HEK293T (cell line): ENCODE results near the gene ABCD4.

Experiments used
- CTCF ChIA-PET: fragments of 350-600 bp; formaldehyde crosslinking; extraction: SDS; loops from one replicate; lab custom pipeline; 2021; ENCODE audit warnings: antibody characterized with exemption, inconsistent platforms; lab: Yijun Ruan, JAX
- POLR2A ChIA-PET: fragments of 350-600 bp; formaldehyde crosslinking; extraction: SDS; loops from one replicate; lab custom pipeline; 2020; ENCODE audit warnings: antibody characterized with exemption, inconsistent platforms; lab: Yijun Ruan, JAX
- DNase-seq: peaks from one replicate; pipeline ENCODE4 v3.0.0; 2012; ENCODE audit warnings: mixed read lengths; ENCODE audit errors: extremely low spot score
- ARNT ChIP-seq: fragments of 450-650 bp; IDR thresholded peaks from 2 replicates; pipeline ENCODE4 v1.6.1; 2017; ENCODE audit warnings: mild to moderate bottlenecking
- BHLHE40 ChIP-seq: fragments of 450-650 bp; IDR thresholded peaks from 2 replicates; pipeline ENCODE4 v1.6.1; 2016; ENCODE audit warnings: mild to moderate bottlenecking, moderate library complexity, borderline replicate concordance
- CTBP1 ChIP-seq: fragments of 450-650 bp; IDR thresholded peaks from 2 replicates; pipeline ENCODE4 v1.6.1; 2016; ENCODE audit warnings: borderline replicate concordance
- ELF4 ChIP-seq: fragments of 450-650 bp; IDR thresholded peaks from 2 replicates; pipeline ENCODE4 v1.6.1; 2017; ENCODE audit warnings: antibody characterized with exemption
- FOXA1 ChIP-seq: fragments of 450-650 bp; IDR thresholded peaks from 2 replicates; pipeline ENCODE4 v1.6.1; 2016; ENCODE audit warnings: mild to moderate bottlenecking
- FOXK2 ChIP-seq: fragments of 450-650 bp; IDR thresholded peaks from 2 replicates; pipeline ENCODE4 v1.6.1; 2016; ENCODE audit warnings: mild to moderate bottlenecking
- FOXM1 ChIP-seq: fragments of 450-650 bp; IDR thresholded peaks from 2 replicates; pipeline ENCODE4 v1.6.1; 2017; ENCODE audit warnings: mild to moderate bottlenecking, borderline replicate concordance
- HDGF ChIP-seq: fragments of 450-650 bp; IDR thresholded peaks from 2 replicates; pipeline ENCODE4 v1.6.1; 2017; ENCODE audit warnings: antibody characterized with exemption, borderline replicate concordance
- L3MBTL2 ChIP-seq: fragments of 450-650 bp; conservative IDR thresholded peaks from 2 replicates; pipeline ENCODE4 v1.6.1; 2016; ENCODE audit warnings: mild to moderate bottlenecking
- LEF1 ChIP-seq: fragments of 450-650 bp; IDR thresholded peaks from 2 replicates; pipeline ENCODE4 v1.6.1; 2017; ENCODE audit warnings: mild to moderate bottlenecking, borderline replicate concordance
- NFRKB ChIP-seq: fragments of 450-650 bp; IDR thresholded peaks from 2 replicates; pipeline ENCODE4 v1.6.1; 2016; ENCODE audit warnings: mild to moderate bottlenecking, moderate library complexity
- PKNOX1 ChIP-seq: fragments of 450-650 bp; IDR thresholded peaks from 2 replicates; pipeline ENCODE4 v1.6.1; 2016
- SP1 ChIP-seq: fragments of 450-650 bp; IDR thresholded peaks from 2 replicates; pipeline ENCODE4 v1.6.1; 2017
- SUZ12 ChIP-seq: fragments of 450-650 bp; IDR thresholded peaks from 2 replicates; pipeline ENCODE4 v1.6.1; 2016; ENCODE audit warnings: mild to moderate bottlenecking
- TARDBP ChIP-seq: fragments of 450-650 bp; IDR thresholded peaks from 2 replicates; pipeline ENCODE4 v1.6.1; 2016
- ZNF384 ChIP-seq: fragments of 450-650 bp; IDR thresholded peaks from 2 replicates; pipeline ENCODE4 v1.6.1; 2016

Gene ABCD4

DNA sequence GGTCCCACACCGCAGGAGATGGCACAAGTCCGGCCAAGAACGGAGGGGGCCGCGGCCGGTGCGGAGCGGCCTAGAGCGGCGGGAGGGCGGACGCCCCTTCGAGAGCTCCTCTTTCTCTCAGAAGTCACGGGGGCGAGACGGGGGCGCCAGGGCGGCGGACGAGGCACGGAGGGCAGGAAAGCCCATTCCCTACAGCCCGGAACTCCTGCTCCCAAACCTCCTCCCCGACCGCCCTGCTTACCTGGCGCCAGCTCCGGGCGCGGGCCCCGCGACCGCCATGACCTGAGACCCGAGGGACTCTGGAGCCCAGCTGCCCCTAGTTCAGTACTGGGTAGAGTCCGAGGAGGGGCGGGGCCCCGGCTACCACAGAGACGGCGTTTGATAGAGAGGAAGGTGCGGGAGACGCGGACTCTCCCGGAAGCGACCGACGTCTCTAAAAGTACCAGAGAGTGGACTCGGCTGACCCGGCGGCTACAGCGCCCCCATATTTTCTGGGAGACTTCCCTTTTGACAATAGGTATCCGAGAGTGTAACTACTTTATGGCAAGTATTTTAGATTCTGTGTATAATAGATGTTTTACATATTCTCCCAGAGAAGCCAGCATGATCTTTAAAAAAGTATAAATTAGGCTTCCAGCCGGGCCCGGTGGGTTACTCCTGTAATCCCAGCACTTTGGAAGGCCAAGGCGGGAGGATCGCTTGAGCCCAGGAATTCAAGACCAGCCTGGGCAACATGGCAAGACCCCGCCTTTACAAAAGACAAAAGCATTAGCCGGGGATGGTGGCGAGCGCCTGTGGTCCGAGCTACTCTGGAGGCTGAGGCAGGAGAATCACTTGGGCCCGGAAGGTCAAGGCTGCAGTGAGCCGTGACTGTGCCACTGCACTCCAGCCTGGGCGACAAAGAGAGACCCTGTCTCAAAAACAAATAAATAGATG is at the start of gene ABCD4:
Gene ABCD4 (minus strand): TSS at position 301 of the 936 bp plus-strand sequence. CDS start 22 bp downstream, at position 279.
- DNase-seq, result peak; percentile 95
- ChIA-PET CTCF (interaction anchor here (0.6 to 1.7 kb wide), 8 partner anchors 9 to 1147 kb away, joined by 3 to 8 read pairs (median 3); no protein-coding TSS in a partner anchor), POLR2A (interaction anchor here (0.7 to 2.2 kb wide), 22 partner anchors 8 to 190 kb away, joined by 3 to 13 read pairs (median 4); partner anchors contain the start of genes ISCA2, NPC2 and VRTN)
- TF ChIP-seq ZNF384 (no peak), FOXK2 (no peak), ELF4 (peak; percentile 75)

DNA sequence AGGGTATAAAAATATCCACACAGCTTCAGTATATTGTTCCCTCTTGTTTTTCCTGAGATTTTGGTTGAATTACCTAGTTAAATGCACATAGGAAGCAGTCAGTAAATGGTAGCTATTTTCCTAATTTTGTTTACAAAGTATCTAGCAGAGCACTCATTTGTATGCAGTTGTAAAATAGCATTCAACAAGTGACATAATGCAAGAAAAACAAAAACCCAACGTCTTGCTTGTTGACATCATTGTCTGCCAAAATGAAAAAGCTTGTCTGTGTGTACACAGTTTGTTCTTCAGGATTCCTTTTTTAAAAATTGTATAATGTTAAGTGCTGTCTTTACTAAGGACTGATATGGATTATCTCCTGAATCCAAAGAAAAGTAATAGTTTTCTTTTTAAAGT is 48.2 kb upstream of the ABCD4 start:
- ChIA-PET CTCF (interaction anchor here (0.6 to 1.1 kb wide), 2 partner anchors 48 to 1021 kb away, joined by 3 to 13 read pairs; partner anchors contain the start of gene ABCD4), POLR2A (interaction anchor here (0.7 to 0.9 kb wide), 2 partner anchors 48 to 56 kb away, joined by 3 to 5 read pairs; partner anchors contain the start of gene ABCD4)
- no peak for DNase-seq
- TF ChIP-seq HDGF (no peak), CTBP1 (no peak), ELF4 (no peak), SP1 (no peak), FOXA1 (no peak), NFRKB (no peak), SUZ12 (no peak), LEF1 (no peak), FOXM1 (no peak), TARDBP (no peak), ARNT (no peak), PKNOX1 (no peak), BHLHE40 (no peak), L3MBTL2 (no peak), ZNF384 (no peak), FOXK2 (no peak)

DNA sequence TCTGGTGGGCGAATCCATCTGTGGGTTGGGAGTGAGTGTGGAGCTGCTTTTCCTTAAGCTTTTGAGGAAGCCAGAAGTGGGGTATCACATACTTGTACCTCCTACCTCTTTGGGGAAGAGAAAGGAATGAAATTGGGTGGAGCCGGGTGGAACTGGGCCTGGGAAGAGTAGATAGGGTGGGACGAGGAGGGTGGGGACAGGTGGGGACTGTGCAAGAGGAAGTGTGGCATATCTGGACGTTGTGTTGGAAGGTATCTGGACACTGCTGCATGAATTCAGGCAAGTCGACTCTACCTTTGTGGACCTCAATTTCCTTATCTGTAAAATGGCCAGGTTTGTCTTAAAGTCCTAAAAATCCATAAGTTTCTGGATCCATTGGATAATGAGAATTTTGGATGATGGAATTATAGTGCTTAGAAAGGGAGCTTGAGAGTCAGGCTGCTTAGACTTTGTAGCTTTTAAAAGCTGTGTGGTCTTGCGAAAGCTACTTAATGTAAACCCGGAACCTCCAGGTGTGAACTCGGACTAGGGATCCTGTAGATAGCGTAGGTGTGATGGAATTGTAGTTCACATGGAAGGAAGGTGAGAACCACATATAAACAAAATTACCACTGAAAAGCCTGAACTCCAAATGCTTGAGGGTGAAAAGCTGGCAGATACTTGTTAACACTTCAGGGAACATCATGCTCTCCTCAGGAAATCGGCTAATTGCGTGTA is 47.6 kb upstream of the ABCD4 start:
- TF ChIP-seq SUZ12, result no peak
- no peak for TF ChIP-seq L3MBTL2
- no peak for TF ChIP-seq PKNOX1
- TF ChIP-seq TARDBP, result no peak
- no peak for TF ChIP-seq ZNF384
- TF ChIP-seq NFRKB, result no peak
- no peak for TF ChIP-seq CTBP1
- no peak for TF ChIP-seq FOXM1
- no peak for TF ChIP-seq HDGF
- no peak for TF ChIP-seq FOXA1
- no peak for TF ChIP-seq LEF1
- TF ChIP-seq ARNT, result no peak
- TF ChIP-seq SP1, result no peak
- TF ChIP-seq ELF4, result no peak
- TF ChIP-seq BHLHE40, result no peak
- no peak for DNase-seq
- ChIA-PET CTCF (interaction anchor here (0.6 to 1.1 kb wide), 3 partner anchors 48 to 1022 kb away, joined by 3 to 13 read pairs (median 3); partner anchors contain the start of gene ABCD4), POLR2A (interaction anchor here (0.9 kb wide), 1 partner anchor 48 kb away, joined by 3 read pairs; the partner anchor contains the start of gene ABCD4)

DNA sequence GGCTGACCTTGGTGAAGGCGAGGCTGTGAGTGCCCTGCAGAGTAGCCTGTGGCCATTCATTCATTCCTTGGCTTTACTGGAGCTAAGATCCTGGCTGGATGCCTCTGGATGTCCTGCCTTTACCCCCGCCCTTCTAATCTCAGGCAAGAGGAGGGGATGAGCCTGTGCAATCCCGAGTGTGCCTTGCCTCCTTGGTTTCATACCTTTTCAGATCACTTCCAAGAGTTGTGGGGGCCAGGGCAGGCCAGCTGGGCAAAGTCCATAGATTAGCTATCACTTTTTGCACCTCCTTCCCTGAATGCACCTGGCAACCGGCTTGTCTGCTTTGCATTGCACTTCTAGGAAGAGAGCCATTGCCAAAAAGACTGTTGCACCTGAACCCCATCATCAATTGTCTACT is 47.0 kb upstream of the ABCD4 start:
- no peak for DNase-seq
- CTCF ChIA-PET, result interaction anchor here (0.8 kb wide), 1 partner anchor 129 kb away, joined by 3 read pairs; no protein-coding TSS in a partner anchor
- TF ChIP-seq L3MBTL2, result no peak
- no peak for TF ChIP-seq SUZ12
- no peak for TF ChIP-seq ELF4
- no peak for TF ChIP-seq ARNT
- TF ChIP-seq HDGF, result no peak
- no peak for TF ChIP-seq CTBP1
- TF ChIP-seq FOXK2, result no peak
- no peak for TF ChIP-seq TARDBP
- no peak for TF ChIP-seq SP1
- no peak for TF ChIP-seq LEF1
- TF ChIP-seq ZNF384, result no peak
- no peak for TF ChIP-seq FOXM1
- TF ChIP-seq BHLHE40, result no peak
- TF ChIP-seq PKNOX1, result no peak
- no peak for TF ChIP-seq FOXA1
- TF ChIP-seq NFRKB, result no peak
- POLR2A ChIA-PET, result no interaction called here
